Activated T-cell treated with anti-CD3 and anti-CD28 coated beads, Interleukin-2, amount 50 U/mL, for 72 hours (primary cell): ENCODE results near the gene ZNF653. TPM values are rescaled to one million over a fixed set of nuclear protein-coding genes. Genes with fewer than 3 reads are reported as not detected.
A peak's percentile ranks its signal among the peaks of the same experiment; 100 is the strongest.

Experiments used
- ATAC-seq, 2 donors: fragments of 150-1000 bp; cut with Tn5 transposase; replicated peaks in 1 of 2; 2 replicates each; pipeline ENCODE4 v1.10.0; 2021; ENCODE audit warnings: moderate library complexity in 2 of 2, mild to moderate bottlenecking in 1 of 2
- DNase-seq, 2 donors: peaks; one replicate each; pipeline ENCODE4 v3.0.0; 2021 to 2022; ENCODE audit warnings: mixed read lengths in 1 of 2
- H3K27ac Mint-ChIP-seq: one replicate; pipeline ENCODE4 v1.8.0; 2022; ENCODE audit warnings: mild to moderate bottlenecking, moderate library complexity, mixed read lengths
- H3K27me3 Mint-ChIP-seq: one replicate; pipeline ENCODE4 v1.8.0; 2022; ENCODE audit warnings: low read depth, mixed read lengths
- H3K36me3 Mint-ChIP-seq, 2 donors: one replicate each; pipeline ENCODE4 v1.8.0; 2022; ENCODE audit warnings: mixed read lengths in 2 of 2, mild to moderate bottlenecking in 1 of 2; ENCODE audit not compliant: insufficient read depth in 2 of 2
- H3K4me1 Mint-ChIP-seq: one replicate; pipeline ENCODE4 v1.8.0; 2022; ENCODE audit warnings: low read depth, mixed read lengths
- H3K4me3 Mint-ChIP-seq, 2 donors: one replicate each; pipeline ENCODE4 v1.8.0; 2022; ENCODE audit warnings: mild to moderate bottlenecking in 2 of 2, mixed read lengths in 2 of 2, moderate library complexity in 2 of 2
- H3K9me3 Mint-ChIP-seq, 2 donors: one replicate each; pipeline ENCODE4 v1.8.0; 2022; ENCODE audit warnings: mixed read lengths in 2 of 2
- total RNA-seq, 2 donors: library from RNA; stranded (reverse); gene quantifications; one replicate each; pipeline ENCODE4 v1.2.3, GENCODE V29; 2022

ZNF653 gene, protein sequence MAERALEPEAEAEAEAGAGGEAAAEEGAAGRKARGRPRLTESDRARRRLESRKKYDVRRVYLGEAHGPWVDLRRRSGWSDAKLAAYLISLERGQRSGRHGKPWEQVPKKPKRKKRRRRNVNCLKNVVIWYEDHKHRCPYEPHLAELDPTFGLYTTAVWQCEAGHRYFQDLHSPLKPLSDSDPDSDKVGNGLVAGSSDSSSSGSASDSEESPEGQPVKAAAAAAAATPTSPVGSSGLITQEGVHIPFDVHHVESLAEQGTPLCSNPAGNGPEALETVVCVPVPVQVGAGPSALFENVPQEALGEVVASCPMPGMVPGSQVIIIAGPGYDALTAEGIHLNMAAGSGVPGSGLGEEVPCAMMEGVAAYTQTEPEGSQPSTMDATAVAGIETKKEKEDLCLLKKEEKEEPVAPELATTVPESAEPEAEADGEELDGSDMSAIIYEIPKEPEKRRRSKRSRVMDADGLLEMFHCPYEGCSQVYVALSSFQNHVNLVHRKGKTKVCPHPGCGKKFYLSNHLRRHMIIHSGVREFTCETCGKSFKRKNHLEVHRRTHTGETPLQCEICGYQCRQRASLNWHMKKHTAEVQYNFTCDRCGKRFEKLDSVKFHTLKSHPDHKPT
- total RNA-seq = 10 to 100 TPM; 10.5 to 12.3 TPM

- peaks cover 0 to 6% of the 10 kb centered on the region in 2 donors for H3K36me3 Mint-ChIP-seq
- peak; percentile 93 to 95 for DNase-seq
- H3K9me3 Mint-ChIP-seq = no peaks in the 10 kb centered on the region
- peaks cover 27% of the 10 kb centered on the region for H3K4me1 Mint-ChIP-seq
- peak within 1 kb of the TSS; percentile 86 to 97 for H3K4me3 Mint-ChIP-seq
- H3K27ac Mint-ChIP-seq = peak within 1 kb of the TSS; percentile 95
- no peaks in the 10 kb centered on the region for H3K27me3 Mint-ChIP-seq
- peak; percentile 76 to 77 for ATAC-seq
These were observed at the start of gene ZNF653 for GRCh38 chr19:11505504-11506100. Gene ZNF653 (minus strand): TSS chr19:11505839. CDS start chr19:11505786, 53 bp downstream.

DNA sequence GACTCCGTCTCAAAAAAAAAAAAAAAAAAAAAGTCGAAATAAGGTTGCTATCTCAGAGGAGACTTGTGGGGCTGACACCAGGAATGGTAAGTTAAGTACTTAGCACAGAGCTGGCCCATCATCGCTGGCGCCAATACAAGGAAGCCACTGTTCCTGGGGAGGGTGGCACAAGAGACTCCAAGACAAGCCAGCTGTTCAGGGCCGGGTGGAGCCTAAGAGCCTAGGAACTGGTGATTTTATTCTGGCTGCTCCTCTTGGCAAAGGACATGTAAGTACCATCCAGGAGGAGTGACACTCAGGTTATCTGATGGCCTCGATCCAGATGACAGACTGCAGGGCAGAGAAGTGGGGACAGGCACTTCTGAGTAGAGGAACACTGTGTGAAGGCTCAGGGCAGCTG, 49.6 kb upstream of the ZNF653 start:
- H3K4me3 Mint-ChIP-seq = no peak overlapping the region
- peaks cover 5 to 9% of the 10 kb centered on the region in 2 donors for H3K36me3 Mint-ChIP-seq
- H3K9me3 Mint-ChIP-seq = no peaks in the 10 kb centered on the region
- H3K4me1 Mint-ChIP-seq = peaks cover 51% of the 10 kb centered on the region
- no peaks in the 10 kb centered on the region for H3K27me3 Mint-ChIP-seq
- H3K27ac Mint-ChIP-seq = no peak overlapping the region
- DNase-seq = no peak
- ATAC-seq = no peak

DNA sequence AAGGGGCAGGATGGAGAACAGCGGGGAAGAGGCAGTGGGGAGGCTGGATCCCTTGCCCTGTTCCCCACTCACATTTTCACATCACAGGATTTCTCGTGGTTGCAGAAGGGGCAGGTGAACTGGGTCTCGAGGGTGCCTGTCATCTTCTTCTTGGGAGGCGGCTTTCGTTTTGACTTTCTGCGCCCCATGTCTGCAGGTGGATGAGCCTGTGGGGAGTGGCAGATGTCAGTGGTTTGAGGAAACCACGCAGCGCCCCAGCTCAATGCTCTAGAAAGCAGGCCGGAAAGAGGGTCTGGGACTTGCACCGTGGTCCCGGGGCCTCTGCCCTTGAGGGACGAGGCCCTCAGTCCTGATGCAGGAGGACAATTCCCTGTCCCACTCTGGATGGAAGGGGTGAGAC, 48.5 kb upstream of the ZNF653 start:
- Mint-ChIP-seq H3K27ac (no peak overlapping the region), H3K4me1 (peaks cover 45% of the 10 kb centered on the region), H3K27me3 (no peaks in the 10 kb centered on the region), H3K9me3 (no peaks in the 10 kb centered on the region), H3K36me3 (peaks cover 2 to 6% of the 10 kb centered on the region in 2 donors), H3K4me3 (no peak overlapping the region)
- DNase-seq (peak in 1 of 2 donors; percentile 44), ATAC-seq (peak in 1 of 2 donors; percentile 11)

DNA sequence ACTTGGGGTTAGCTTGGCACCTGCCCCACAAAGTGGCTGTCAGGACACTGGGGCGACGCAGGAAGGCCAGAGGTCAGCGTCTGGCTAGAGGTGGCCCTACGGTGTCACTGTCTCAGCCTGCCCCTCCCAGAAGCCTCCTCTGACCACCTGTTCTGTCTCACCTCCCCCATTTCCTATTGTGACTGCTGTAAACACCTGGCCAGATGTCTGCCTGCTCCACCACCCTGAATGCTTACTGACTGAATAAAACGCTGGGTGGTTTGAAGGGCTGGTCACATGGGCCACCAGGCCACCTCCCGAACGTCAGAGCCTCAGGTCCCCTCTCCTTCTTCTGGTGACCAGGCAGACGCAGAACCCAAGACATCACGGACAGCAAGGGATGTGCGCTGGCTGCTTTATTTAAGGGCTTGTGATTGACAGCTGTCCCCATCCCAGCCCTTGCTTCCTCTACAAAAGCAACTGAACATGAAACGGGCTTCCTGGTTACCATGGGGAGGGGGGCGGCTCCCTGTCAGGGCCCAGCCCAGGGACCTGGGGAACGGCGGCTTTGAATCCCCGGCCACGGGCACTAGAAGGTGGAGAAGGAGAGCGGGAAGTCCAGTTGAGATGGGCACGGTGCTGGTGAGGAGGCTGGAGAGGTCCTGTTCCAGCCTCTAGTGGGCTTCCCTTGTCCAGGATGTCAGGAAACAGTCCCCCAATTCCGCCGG, 47.2 kb upstream of the ZNF653 start:
- ATAC-seq = no peak
- Mint-ChIP-seq H3K9me3 (no peaks in the 10 kb centered on the region), H3K27me3 (no peaks in the 10 kb centered on the region), H3K4me1 (peaks cover 35% of the 10 kb centered on the region), H3K36me3 (peaks cover 0 to 6% of the 10 kb centered on the region in 2 donors), H3K27ac (no peak overlapping the region), H3K4me3 (no peak overlapping the region)
- DNase-seq = no peak

GRCh38 chr19:11551603-11552235, 46.1 kb upstream of the ZNF653 start:
- H3K36me3 Mint-ChIP-seq = peaks cover 0 to 3% of the 10 kb centered on the region in 2 donors
- no peak overlapping the region for H3K4me3 Mint-ChIP-seq
- H3K4me1 Mint-ChIP-seq = peaks cover 24% of the 10 kb centered on the region
- H3K27ac Mint-ChIP-seq = no peak overlapping the region
- H3K27me3 Mint-ChIP-seq = no peaks in the 10 kb centered on the region
- peak in 1 of 2 donors; percentile 38 for ATAC-seq
- no peaks in the 10 kb centered on the region for H3K9me3 Mint-ChIP-seq
- DNase-seq = no peak

GRCh38 chr19:11550265-11550664, 44.6 kb upstream of the ZNF653 start:
- no peak for ATAC-seq
- no peak overlapping the region for H3K4me3 Mint-ChIP-seq
- peaks cover 0 to 3% of the 10 kb centered on the region in 2 donors for H3K36me3 Mint-ChIP-seq
- no peak overlapping the region for H3K27ac Mint-ChIP-seq
- H3K27me3 Mint-ChIP-seq = no peaks in the 10 kb centered on the region
- H3K9me3 Mint-ChIP-seq = no peaks in the 10 kb centered on the region
- H3K4me1 Mint-ChIP-seq = peaks cover 12% of the 10 kb centered on the region
- no peak for DNase-seq

GRCh38 chr19:11549386-11549953, 43.8 kb upstream of the ZNF653 start:
- Mint-ChIP-seq H3K9me3 (no peaks in the 10 kb centered on the region), H3K4me1 (peaks cover 8% of the 10 kb centered on the region), H3K27me3 (peaks cover 5% of the 10 kb centered on the region), H3K36me3 (peaks cover 0 to 3% of the 10 kb centered on the region in 2 donors), H3K4me3 (no peak overlapping the region), H3K27ac (no peak overlapping the region)
- ATAC-seq = no peak
- no peak for DNase-seq

- no peaks in the 10 kb centered on the region for H3K9me3 Mint-ChIP-seq
These were observed 42.5 kb upstream of the ZNF653 start for GRCh38 chr19:11547929-11548700.

DNA sequence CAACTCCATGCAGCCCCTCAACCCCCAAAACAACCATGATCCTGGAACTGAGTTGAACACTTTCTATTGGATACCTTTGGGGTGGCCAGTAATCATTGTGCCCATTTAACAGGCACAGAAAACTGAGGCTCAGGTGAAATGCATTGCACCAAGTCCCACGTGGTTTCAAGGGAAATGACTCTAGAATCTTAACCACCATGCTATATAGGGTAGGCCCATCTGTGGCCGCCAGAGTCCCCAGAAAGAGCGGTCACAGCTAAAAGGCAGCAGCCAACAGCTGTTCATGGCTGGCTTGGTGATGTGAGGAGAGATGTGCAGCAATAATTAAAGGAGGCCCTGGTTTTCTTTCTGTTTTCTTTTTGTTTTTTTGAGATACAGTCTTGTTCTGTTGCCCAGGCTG, 35.6 kb upstream of the ZNF653 start:
- ATAC-seq (no peak), DNase-seq (no peak)
- peaks cover 25% of the 10 kb centered on the region for H3K27me3 Mint-ChIP-seq
- H3K4me3 Mint-ChIP-seq = no peak overlapping the region
- no peak overlapping the region for H3K27ac Mint-ChIP-seq
- peaks cover 5% of the 10 kb centered on the region for H3K4me1 Mint-ChIP-seq
- no peaks in the 10 kb centered on the region for H3K9me3 Mint-ChIP-seq
- H3K36me3 Mint-ChIP-seq = no peaks in the 10 kb centered on the region

More at GRCh38 chr19:11547929-11548700, 42.5 kb upstream of the ZNF653 start:
- Mint-ChIP-seq H3K4me1 (no peaks in the 10 kb centered on the region), H3K4me3 (no peak overlapping the region), H3K36me3 (peaks cover 0 to 2% of the 10 kb centered on the region in 2 donors), H3K27me3 (peaks cover 5% of the 10 kb centered on the region), H3K27ac (no peak overlapping the region)
- DNase-seq (no peak), ATAC-seq (no peak)

DNA sequence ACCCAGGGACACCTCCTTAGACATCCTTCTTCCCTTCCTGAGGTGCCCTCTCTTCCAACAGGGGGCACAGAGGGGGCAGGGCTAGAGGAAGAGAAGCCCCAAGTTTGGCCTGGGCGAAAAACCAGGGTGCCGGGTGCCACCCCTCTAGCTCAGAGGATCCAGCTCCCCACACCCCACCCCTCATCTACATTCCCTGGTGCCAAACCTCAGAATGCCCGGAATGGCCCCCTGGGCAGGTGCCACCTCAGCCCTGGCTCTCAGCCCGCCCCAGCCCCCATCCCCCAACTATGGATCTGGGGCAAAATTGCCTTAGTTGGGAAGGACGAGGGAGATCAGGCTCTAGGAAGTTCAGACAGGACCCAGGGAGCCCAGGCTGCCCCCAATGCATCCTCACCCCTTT, 35.0 kb upstream of the ZNF653 start:
- no peak for ATAC-seq
- Mint-ChIP-seq H3K4me3 (no peak overlapping the region), H3K4me1 (peaks cover 8% of the 10 kb centered on the region), H3K27me3 (peaks cover 25% of the 10 kb centered on the region), H3K9me3 (no peaks in the 10 kb centered on the region), H3K27ac (no peak overlapping the region), H3K36me3 (no peaks in the 10 kb centered on the region)
- no peak for DNase-seq

DNA sequence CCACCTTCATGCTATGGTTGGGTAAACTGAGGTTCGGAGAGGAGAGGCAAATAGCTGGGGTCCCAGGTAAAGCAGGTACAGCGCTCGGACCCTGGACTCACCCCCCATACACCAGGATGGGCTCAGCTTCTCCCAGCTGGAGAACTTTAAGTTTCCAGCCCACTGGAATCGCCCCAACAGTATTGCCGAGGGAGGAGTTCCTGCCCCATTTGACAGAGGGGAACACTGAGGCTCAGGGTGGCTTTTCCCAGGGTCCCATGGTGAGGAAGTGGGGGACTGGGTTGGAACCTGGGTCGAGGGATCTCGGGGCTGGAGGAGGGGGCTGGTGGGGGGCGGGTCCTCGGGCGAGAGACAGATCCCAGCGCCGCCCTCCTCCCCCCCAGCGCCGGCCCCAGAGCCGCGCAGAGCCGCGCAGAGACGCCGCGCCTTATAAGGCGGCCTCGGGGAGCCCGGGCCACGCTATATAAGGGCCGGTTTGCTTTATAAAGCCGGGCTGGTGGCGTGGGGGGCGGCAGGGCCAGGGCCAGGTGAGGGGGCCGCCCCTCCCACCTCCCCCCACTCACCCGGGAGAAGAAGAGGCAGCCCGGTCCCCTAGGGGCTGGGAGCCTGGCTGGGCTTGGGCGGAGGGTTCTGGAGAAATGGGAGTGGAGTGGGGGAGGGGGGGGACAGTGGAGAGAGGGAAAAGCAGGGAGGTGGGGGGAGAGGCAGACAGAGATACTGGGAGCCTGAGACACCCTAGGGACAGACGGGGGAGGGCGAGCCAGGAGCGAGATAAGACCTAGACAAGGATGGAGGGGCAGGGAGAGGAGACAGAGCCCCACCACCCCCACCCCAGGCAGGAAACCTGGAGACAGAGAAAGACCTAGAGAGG, 34.1 kb upstream of the ZNF653 start:
- Mint-ChIP-seq H3K36me3 (no peaks in the 10 kb centered on the region), H3K27ac (no peak overlapping the region), H3K27me3 (peaks cover 22% of the 10 kb centered on the region), H3K4me1 (peaks cover 12% of the 10 kb centered on the region), H3K4me3 (no peak overlapping the region), H3K9me3 (no peaks in the 10 kb centered on the region)
- no peak for DNase-seq
- ATAC-seq = no peak
